Effector CD4-positive, alpha-beta T cell (primary cell): ENCODE data around the gene LBHD2.

Experiments used
- DNase-seq: peaks from one replicate; pipeline ENCODE4 v3.0.0-alpha.2; 2020

Gene LBHD2

GRCh38 chr14:103121846-103122584 lies 38.0 kb downstream of the LBHD2 start:
- DNase-seq = no peak

- no peak for DNase-seq
Observed at GRCh38 chr14:103122585-103122946, 38.6 kb downstream of the LBHD2 start.

GRCh38 chr14:103122947-103123633 lies 39.1 kb downstream of the LBHD2 start, which contains the start of gene TNFAIP2:
Gene TNFAIP2, plus strand, starts transcription at chr14:103123461. Its CDS starts 2,997 bp downstream, at chr14:103126458.
- DNase-seq = no peak

- no peak for DNase-seq
Observed at GRCh38 chr14:103123634-103124500, 39.9 kb downstream of the LBHD2 start.

- no peak for DNase-seq
Observed at GRCh38 chr14:103124501-103125001, 40.5 kb downstream of the LBHD2 start.

GRCh38 chr14:103125098-103126070 lies 41.4 kb downstream of the LBHD2 start:
- DNase-seq = no peak

- no peak for DNase-seq
Observed at GRCh38 chr14:103126088-103126872, 42.3 kb downstream of the LBHD2 start.

GRCh38 chr14:103126873-103127304 lies 42.9 kb downstream of the LBHD2 start:
- DNase-seq = no peak

GRCh38 chr14:103127356-103127755 lies 43.3 kb downstream of the LBHD2 start:
- no peak for DNase-seq

GRCh38 chr14:103127861-103128598 lies 44.0 kb downstream of the LBHD2 start:
- no peak for DNase-seq

GRCh38 chr14:103128631-103129300 lies 44.8 kb downstream of the LBHD2 start:
- DNase-seq = no peak

- no peak for DNase-seq
Observed at GRCh38 chr14:103129301-103130016, 45.4 kb downstream of the LBHD2 start.

- no peak for DNase-seq
Observed at GRCh38 chr14:103130017-103130764, 46.2 kb downstream of the LBHD2 start.

- DNase-seq = no peak
Observed at GRCh38 chr14:103130965-103131364, 47.0 kb downstream of the LBHD2 start.

GRCh38 chr14:103131580-103131979 lies 47.6 kb downstream of the LBHD2 start:
- DNase-seq = no peak

- DNase-seq = no peak
Observed at GRCh38 chr14:103132381-103133209, 48.6 kb downstream of the LBHD2 start.
